Gastrocnemius medialis (tissue), 4 donors: Measurements from ENCODE around the gene FGF14.

Source experiments
- CTCF ChIP-seq, 5 experiments: fragments of 450-650 bp in 3 of 5; fragments of 200-600 bp in 2 of 5; sonication (generic) in 2 of 5; IDR thresholded peaks in 4 of 5; conservative IDR thresholded peaks in 1 of 5; 1 replicate in 4 of 5; 2 replicates in 1 of 5; pipeline ENCODE4 v1.5.1; 2016 to 2019; ENCODE audit warnings: antibody characterized with exemption in 5 of 5, mild to moderate bottlenecking in 3 of 5, moderate library complexity in 3 of 5
- POLR2A ChIP-seq, 2 donors: fragments of 450-650 bp; IDR thresholded peaks; one replicate each; pipeline ENCODE4 v1.6.1; 2017; ENCODE audit warnings: antibody characterized with exemption in 2 of 2, mild to moderate bottlenecking in 2 of 2, moderate library complexity in 2 of 2

- TF ChIP-seq CTCF (IDR thresholded peaks at IDR 0.05 in 4 of 5, conservative IDR thresholded peaks at IDR 0.05 in 1 of 5), result no peak
- TF ChIP-seq POLR2A (IDR thresholded peaks at IDR 0.05), result no peak
Observed at GRCh38 chr13:102049853-102050252, 352.0 kb downstream of the FGF14 start.
